GM12891 (cell line): ENCODE measurements around the gene KCNT1.

Experiments
- POLR2A ChIP-seq: IDR thresholded peaks from 2 replicates; pipeline ENCODE4 v1.6.1; 2011; ENCODE audit warnings: low read depth, low read length, control low read depth
- POLR2AphosphoS5 ChIP-seq: IDR thresholded peaks from 2 replicates; pipeline ENCODE4 v1.6.1; 2011; ENCODE audit warnings: low read depth, low read length, control low read depth
- POU2F2 ChIP-seq: IDR thresholded peaks from 2 replicates; pipeline ENCODE4 v1.6.1; 2011; ENCODE audit warnings: low read depth, mild to moderate bottlenecking, control low read depth, low read length, moderate library complexity
- SPI1 ChIP-seq: IDR thresholded peaks from 2 replicates; pipeline ENCODE4 v1.6.1; 2011; ENCODE audit warnings: low read depth, low read length, control low read depth
- TAF1 ChIP-seq: IDR thresholded peaks from 2 replicates; pipeline ENCODE4 v1.6.1; 2011; ENCODE audit warnings: low read depth, low read length, control low read depth

GRCh38 chr9:135673941-135674340 lies 28.0 kb upstream of the KCNT1 start:
- TF ChIP-seq POLR2AphosphoS5 (no peak), POLR2A (no peak), POU2F2 (no peak), SPI1 (no peak), TAF1 (no peak)
